Mammary epithelial cell (primary cell): ENCODE data around the gene MAD1L1.

Source experiments
- CTCF ChIP-seq, 2 donors: IDR thresholded peaks in 1 of 2; conservative IDR thresholded peaks in 1 of 2; 2 replicates each; pipeline ENCODE4 v1.5.1; 2011 to 2012; ENCODE audit warnings: inconsistent platforms in 2 of 2, low read length in 2 of 2, mild to moderate bottlenecking in 2 of 2, control low read depth in 1 of 2, low read depth in 1 of 2; ENCODE audit not compliant: insufficient read depth in 1 of 2; ENCODE audit errors: extremely low read depth in 1 of 2
- EZH2 ChIP-seq: IDR thresholded peaks from 2 replicates; pipeline ENCODE4 v1.6.1; 2012; ENCODE audit warnings: low read length, inconsistent platforms, borderline replicate concordance

- TF ChIP-seq EZH2 (no peak), CTCF (conservative IDR thresholded peaks at IDR 0.05 in 1 of 2, IDR thresholded peaks at IDR 0.05 in 1 of 2; ENCODE audit: extremely low read depth in 1 of 2, insufficient read depth in 1 of 2, low read depth in 1 of 2, low read length in 2 of 2) (no peak)
Observed at GRCh38 chr7:2017914-2018568, 214.7 kb downstream of the MAD1L1 start.
